Aorta (tissue), 5 donors: ENCODE results near the gene OR4D9. TPM values are rescaled to one million over a fixed set of nuclear protein-coding genes. Genes with fewer than 3 reads are reported as not detected.

ENCODE experiments used
- ATAC-seq: fragments of 200-7000 bp; cut with Tn5 transposase; one replicate; pipeline ENCODE4 v1.9.1; 2022; ENCODE audit warnings: moderate library complexity; ENCODE audit not compliant: low FRiP score
- DNase-seq, 2 donors: peaks; one replicate each; pipeline ENCODE4 v3.0.0-alpha.2; 2020
- H3K27ac ChIP-seq, 2 donors: one replicate each; pipeline ENCODE4 v1.5.1; 2013; ENCODE audit warnings: low read length in 2 of 2, mild to moderate bottlenecking in 2 of 2, moderate library complexity in 2 of 2, control low read depth in 1 of 2, inconsistent platforms in 1 of 2, low read depth in 1 of 2
- H3K27me3 ChIP-seq, 2 donors: one replicate each; pipeline ENCODE4 v1.6.1; 2013; ENCODE audit warnings: control low read depth in 1 of 2, low read length in 1 of 2, mild to moderate bottlenecking in 1 of 2, moderate library complexity in 1 of 2; ENCODE audit not compliant: insufficient read depth in 2 of 2, control insufficient read depth in 1 of 2
- H3K36me3 ChIP-seq, 2 donors: one replicate each; pipeline ENCODE4 v1.6.1; 2013; ENCODE audit warnings: control low read depth in 1 of 2, low read length in 1 of 2, mild to moderate bottlenecking in 1 of 2; ENCODE audit not compliant: insufficient read depth in 2 of 2, control insufficient read depth in 1 of 2
- H3K4me1 ChIP-seq, 2 donors: one replicate each; pipeline ENCODE4 v1.6.1; 2013; ENCODE audit warnings: low read length in 2 of 2, control low read depth in 1 of 2, mild to moderate bottlenecking in 1 of 2, moderate library complexity in 1 of 2; ENCODE audit not compliant: insufficient read depth in 2 of 2, control insufficient read depth in 1 of 2
- H3K4me3 ChIP-seq, 2 donors: one replicate each; pipeline ENCODE4 v1.5.1; 2013; ENCODE audit warnings: low read length in 2 of 2, control low read depth in 1 of 2, mild to moderate bottlenecking in 1 of 2
- H3K9me3 ChIP-seq: one replicate; pipeline ENCODE4 v1.6.1; 2013; ENCODE audit warnings: mild to moderate bottlenecking, low read length; ENCODE audit not compliant: control insufficient read depth
- WGBS, 2 donors: extraction: QIAGEN DNeasy Blood & Tissue Kit; methylation state at CpG; one replicate each; pipeline ENCODE4 v1.1.7; 2013; 5-methylcytosine and 5-hydroxymethylcytosine counted together
- intact Hi-C, 2 donors: fragments of 100-400 bp; cut with DNase I; formaldehyde crosslinking; loops; one replicate each; pipeline versions ENCODE4 v1.14.2 to v1.15.0; 2022
- long read RNA-seq, 2 donors: library from polyadenylated mRNA; unstranded; transcript quantifications; one replicate each; pipeline ENCODE4 v2.0.0, GENCODE V29; 2020 to 2021
- polyA plus RNA-seq, 2 donors: library from polyadenylated mRNA; stranded (reverse); fragments of 200-250 nt; gene quantifications; one replicate each; pipeline ENCODE4 v1.2.3, GENCODE V29; 2013
- total RNA-seq, 2 donors: library from RNA; stranded (reverse); fragmentation: NEBNext Ultra II Directional; extraction: Animal tissue kit (Norgen Biotek cat#: 25700); gene quantifications; one replicate each; pipeline ENCODE4 v1.2.1, GENCODE V29; 2021
- donor health status: healthy with polysubstance abuse.
- donor health status: Bipolar disorder and iron deficiency.
- donor health status: DM: no; HTN: no; CAD: no.
- donor health status: DM: no; HTN: no; CAD: no.
- donor health status: DM: yes; HTN: yes; CAD: no.

Gene OR4D9
- total RNA-seq, result not detected
- not detected for polyA plus RNA-seq
- long read RNA-seq, donor 1, result 0 reads
- long read RNA-seq, donor 2, result 0 reads

DNA sequence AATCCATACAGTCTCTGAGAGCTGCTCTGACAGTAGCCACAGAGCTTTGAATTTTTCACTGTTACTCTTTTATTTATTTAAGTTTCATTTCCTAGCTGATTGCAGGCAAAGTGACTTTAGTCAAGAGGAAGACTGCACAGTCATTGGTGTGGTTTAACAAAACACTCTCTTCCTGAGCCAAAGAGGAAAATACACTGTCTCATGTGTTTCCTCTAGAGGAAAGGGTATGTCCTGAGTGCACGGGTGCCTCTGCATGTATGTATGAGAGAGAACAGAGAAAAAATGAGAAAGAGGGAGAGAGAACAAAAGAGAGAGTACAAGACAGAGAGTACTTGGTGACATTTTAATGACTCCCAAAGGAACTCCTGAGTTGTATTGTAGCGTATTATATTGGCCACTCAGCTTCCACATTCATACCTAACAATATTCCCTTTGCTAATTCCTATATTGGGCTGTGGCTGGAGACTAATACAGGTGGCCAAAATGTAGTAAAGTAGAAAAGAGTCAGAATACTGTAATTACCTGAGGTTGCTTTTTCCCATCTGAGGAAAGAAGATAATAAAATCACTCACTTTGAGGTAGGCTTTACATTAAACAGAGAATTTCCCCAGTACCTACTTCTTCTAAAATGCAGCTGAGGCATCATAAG lies at the start of gene OR4D9:
Gene OR4D9 (plus strand): TSS at position 599 of the 649 bp plus-strand sequence. CDS start 3,374 bp downstream, outside the sequence.
- 0 to 18% methylated on average over 2 of the region's 2 CpGs for WGBS, 2 donors
- no peaks in the 10 kb centered on the region for H3K4me1 ChIP-seq
- H3K36me3 ChIP-seq, result no peaks in the 10 kb centered on the region
- H3K27me3 ChIP-seq, result peaks cover 0 to 3% of the 10 kb centered on the region in 2 donors
- intact Hi-C loops, result no loop called here
- no peak within 1 kb of the TSS for H3K27ac ChIP-seq
- H3K4me3 ChIP-seq, result no peak within 1 kb of the TSS
- no peaks in the 10 kb centered on the region for H3K9me3 ChIP-seq
- no peak for ATAC-seq
- no peak for DNase-seq

GRCh38 chr11:59463190-59463641 lies 48.1 kb upstream of the OR4D9 start:
- Histone ChIP-seq H3K36me3 (no peaks in the 10 kb centered on the region), H3K27me3 (peaks cover 0 to 1% of the 10 kb centered on the region in 2 donors), H3K27ac (no peak overlapping the region), H3K4me3 (no peak overlapping the region), H3K4me1 (no peaks in the 10 kb centered on the region), H3K9me3 (no peaks in the 10 kb centered on the region)
- DNase-seq, result no peak
- 8 to 13% methylated on average over 5 of the region's 5 CpGs for WGBS, 2 donors
- intact Hi-C loops, result no loop called here
- peak; percentile 54 for ATAC-seq

DNA sequence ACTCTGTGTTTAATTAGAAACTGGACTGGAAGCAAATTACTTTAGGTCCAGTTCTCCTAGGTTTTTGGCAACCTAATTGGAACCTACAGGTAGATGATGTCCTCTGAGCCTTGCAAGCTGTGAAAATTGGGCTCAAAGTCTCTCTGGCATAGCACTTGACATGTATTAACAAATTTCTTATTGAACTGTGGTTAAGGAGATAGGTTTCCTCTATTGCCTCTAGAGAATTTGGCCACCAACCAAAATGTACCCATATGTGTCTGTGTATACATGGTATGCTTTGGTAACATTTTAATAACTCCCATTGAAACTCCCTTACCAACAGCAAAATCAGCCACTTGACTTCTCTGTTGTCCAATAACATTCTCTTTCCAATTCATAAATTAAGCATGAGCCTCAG lies 38.3 kb upstream of the OR4D9 start, which contains the start of gene OR4D10:
Gene OR4D10 (plus strand): TSS at position 301 of the 400 bp plus-strand sequence. CDS start 4,115 bp downstream, outside the sequence.
- H3K27ac ChIP-seq, result no peak within 1 kb of the TSS
- H3K4me1 ChIP-seq, result no peaks in the 10 kb centered on the region
- H3K27me3 ChIP-seq, result no peaks in the 10 kb centered on the region
- DNase-seq, result no peak
- H3K9me3 ChIP-seq, result no peaks in the 10 kb centered on the region
- H3K36me3 ChIP-seq, result no peaks in the 10 kb centered on the region
- no peak for ATAC-seq
- intact Hi-C loops, result no loop called here
- no peak within 1 kb of the TSS for H3K4me3 ChIP-seq

GRCh38 chr11:59475176-59475575 lies 36.2 kb upstream of the OR4D9 start:
- Histone ChIP-seq H3K27me3 (peaks cover 0 to 1% of the 10 kb centered on the region in 2 donors), H3K36me3 (no peaks in the 10 kb centered on the region), H3K27ac (no peak overlapping the region), H3K9me3 (no peaks in the 10 kb centered on the region), H3K4me1 (no peaks in the 10 kb centered on the region), H3K4me3 (no peak overlapping the region)
- no peak for ATAC-seq
- WGBS, 2 donors, result 67 to 69% methylated on average over 9 of the region's 9 CpGs
- intact Hi-C loops, result no loop called here
- DNase-seq, result no peak

DNA sequence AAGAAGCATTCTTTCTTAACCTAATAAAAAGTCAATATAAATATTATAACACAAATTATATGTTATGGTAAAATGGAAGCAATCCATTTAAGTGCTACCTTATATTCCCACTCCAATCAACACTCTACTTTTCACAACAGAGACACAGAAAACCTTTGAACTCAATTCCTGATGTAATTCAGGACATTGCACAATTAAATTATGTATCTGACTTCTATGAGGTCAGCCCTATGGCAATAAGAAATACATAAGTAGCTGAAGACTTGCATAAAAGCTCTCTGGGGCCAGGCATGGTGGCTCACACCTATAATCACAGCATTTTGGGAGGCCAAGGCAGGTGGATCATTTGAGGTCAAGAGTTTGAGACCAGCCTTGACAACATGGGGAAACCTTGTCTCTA lies 31.4 kb upstream of the OR4D9 start:
- intact Hi-C loops, result no loop called here
- H3K27ac ChIP-seq, result no peak overlapping the region
- H3K27me3 ChIP-seq, result peaks cover 0 to 1% of the 10 kb centered on the region in 2 donors
- no peaks in the 10 kb centered on the region for H3K36me3 ChIP-seq
- no peak for DNase-seq
- no peak for ATAC-seq
- H3K4me1 ChIP-seq, result no peaks in the 10 kb centered on the region
- no peak overlapping the region for H3K4me3 ChIP-seq
- H3K9me3 ChIP-seq, result no peaks in the 10 kb centered on the region

DNA sequence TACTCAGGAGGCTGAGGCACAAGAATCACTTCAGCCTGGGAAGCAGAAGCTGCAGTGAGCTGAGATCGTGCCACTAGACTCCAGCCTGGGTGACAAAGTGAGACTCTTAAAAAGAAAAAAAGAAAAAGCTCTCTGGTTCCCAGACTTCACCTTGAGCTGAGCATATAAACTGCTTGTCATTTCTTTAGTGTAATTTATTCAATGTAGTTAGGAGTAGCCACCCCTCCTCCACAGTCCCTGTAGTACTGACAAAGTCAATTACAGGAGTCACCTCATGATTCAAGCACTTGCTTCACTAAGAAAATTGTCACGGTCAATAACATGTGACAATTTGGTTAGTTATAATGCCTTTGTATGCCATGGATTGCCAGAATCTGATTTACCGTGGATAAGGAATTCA lies 31.0 kb upstream of the OR4D9 start:
- no peaks in the 10 kb centered on the region for H3K4me1 ChIP-seq
- WGBS, 2 donors, result 73 to 80% methylated on average over 3 of the region's 3 CpGs
- H3K4me3 ChIP-seq, result no peak overlapping the region
- no peaks in the 10 kb centered on the region for H3K36me3 ChIP-seq
- H3K27ac ChIP-seq, result no peak overlapping the region
- ATAC-seq (no peak), DNase-seq (no peak)
- H3K9me3 ChIP-seq, result no peaks in the 10 kb centered on the region
- intact Hi-C loops, result no loop called here
- peaks cover 0 to 1% of the 10 kb centered on the region in 2 donors for H3K27me3 ChIP-seq

GRCh38 chr11:59501931-59502330 lies 9.4 kb upstream of the OR4D9 start:
- Histone ChIP-seq H3K36me3 (no peaks in the 10 kb centered on the region), H3K27me3 (no peaks in the 10 kb centered on the region), H3K27ac (no peak overlapping the region), H3K4me1 (no peaks in the 10 kb centered on the region), H3K9me3 (peaks cover 2% of the 10 kb centered on the region), H3K4me3 (no peak overlapping the region)
- 61 to 91% methylated on average over 1 of the region's 1 CpG for WGBS, 2 donors
- intact Hi-C loops, result no loop called here
- no peak for DNase-seq
- no peak for ATAC-seq

GRCh38 chr11:59503276-59503675 lies 8.1 kb upstream of the OR4D9 start, which contains the start of gene OR4D11:
Gene OR4D11 (plus strand): TSS chr11:59503576. CDS start chr11:59503576, 0 bp downstream.
- DNase-seq, result no peak
- Histone ChIP-seq H3K27me3 (no peaks in the 10 kb centered on the region), H3K9me3 (peaks cover 2% of the 10 kb centered on the region), H3K36me3 (no peaks in the 10 kb centered on the region), H3K4me1 (no peaks in the 10 kb centered on the region), H3K4me3 (no peak within 1 kb of the TSS), H3K27ac (no peak within 1 kb of the TSS)
- intact Hi-C loops, result no loop called here
- no peak for ATAC-seq

DNA sequence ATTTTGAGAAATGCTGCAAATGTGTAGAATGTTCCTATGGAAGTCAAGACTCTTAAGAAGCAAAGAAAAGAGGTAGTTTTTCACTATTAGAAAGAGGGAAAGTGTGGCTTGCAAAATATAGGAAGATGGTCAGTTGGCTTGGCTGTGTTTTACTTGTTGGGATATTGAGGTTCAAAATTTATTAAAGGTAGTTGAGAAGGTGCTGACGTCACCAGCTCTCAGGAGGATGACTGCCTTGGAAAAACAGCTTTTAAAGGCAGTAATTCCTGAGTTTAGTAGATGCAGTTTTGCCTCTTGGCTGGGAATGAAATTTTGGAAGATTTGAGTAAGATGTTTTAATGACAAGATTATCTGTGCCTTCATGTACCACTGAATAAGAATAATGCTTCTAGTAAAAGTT lies 336 bp downstream of the OR4D9 start:
- WGBS, 2 donors, result 42 to 64% methylated on average over 1 of the region's 1 CpG
- H3K36me3 ChIP-seq, result no peaks in the 10 kb centered on the region
- no peak overlapping the region for H3K4me3 ChIP-seq
- intact Hi-C loops, result no loop called here
- no peaks in the 10 kb centered on the region for H3K9me3 ChIP-seq
- H3K27me3 ChIP-seq, result peaks cover 0 to 3% of the 10 kb centered on the region in 2 donors
- ATAC-seq (no peak), DNase-seq (no peak)
- no peak overlapping the region for H3K27ac ChIP-seq
- H3K4me1 ChIP-seq, result no peaks in the 10 kb centered on the region
